GM18502 (cell line): ENCODE data around the gene LDAH.
A peak's percentile ranks its signal among the peaks of the same experiment; 100 is the strongest.
"Not testable (repeated sequence)": the region's sequence is repeated elsewhere in the genome, so short reads cannot be mapped to it uniquely, and the experiment has no call there.

ENCODE experiments used
- ATAC-seq: cut with Tn5 transposase; IDR thresholded peaks from one replicate; pipeline ENCODE4 v1.9.1; 2021; ENCODE audit warnings: mild to moderate bottlenecking; ENCODE audit not compliant: unreplicated experiment, poor library complexity

The LDAH gene

DNA sequence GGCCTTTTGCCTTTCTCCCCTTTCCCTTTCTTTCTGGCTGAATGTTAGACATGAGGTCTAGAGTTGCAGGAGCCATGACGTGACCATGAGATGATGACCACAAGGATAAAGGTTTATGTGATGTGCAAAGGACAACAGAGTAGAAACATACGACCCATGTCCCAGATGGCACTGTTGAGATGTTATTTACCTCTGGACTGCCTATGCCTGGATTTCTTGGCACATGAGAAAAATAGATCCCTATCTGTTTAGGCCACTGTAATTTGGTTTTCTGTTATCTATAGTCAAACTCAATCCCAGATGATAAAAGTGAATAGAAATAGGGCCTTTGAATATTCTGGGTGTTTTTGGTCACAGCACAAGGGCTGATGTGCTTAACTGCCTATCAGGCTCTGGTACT is 97.1 kb downstream of the LDAH start:
- ATAC-seq: no peak

- ATAC-seq: no peak
These were observed 98.3 kb downstream of the LDAH start for GRCh38 chr2:20724500-20725053.

DNA sequence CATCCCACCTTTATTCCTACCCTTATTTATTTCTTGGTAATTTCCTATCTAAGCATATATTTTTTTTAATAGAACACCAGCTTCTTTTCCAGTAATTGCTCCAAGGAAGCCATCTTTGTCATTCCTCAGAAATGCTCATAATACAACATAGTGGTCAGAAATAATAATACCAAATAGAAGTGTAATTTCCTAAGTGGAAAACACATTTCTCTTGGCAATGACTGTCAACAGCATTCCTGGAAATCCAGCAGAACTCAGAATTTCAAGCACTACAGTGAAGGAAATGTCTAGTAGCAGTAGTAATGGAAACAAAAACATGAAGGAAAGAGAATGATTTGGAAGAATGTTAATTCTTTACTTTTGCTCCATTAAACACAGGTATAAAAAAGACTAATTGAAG is 99.4 kb downstream of the LDAH start:
- no peak for ATAC-seq

DNA sequence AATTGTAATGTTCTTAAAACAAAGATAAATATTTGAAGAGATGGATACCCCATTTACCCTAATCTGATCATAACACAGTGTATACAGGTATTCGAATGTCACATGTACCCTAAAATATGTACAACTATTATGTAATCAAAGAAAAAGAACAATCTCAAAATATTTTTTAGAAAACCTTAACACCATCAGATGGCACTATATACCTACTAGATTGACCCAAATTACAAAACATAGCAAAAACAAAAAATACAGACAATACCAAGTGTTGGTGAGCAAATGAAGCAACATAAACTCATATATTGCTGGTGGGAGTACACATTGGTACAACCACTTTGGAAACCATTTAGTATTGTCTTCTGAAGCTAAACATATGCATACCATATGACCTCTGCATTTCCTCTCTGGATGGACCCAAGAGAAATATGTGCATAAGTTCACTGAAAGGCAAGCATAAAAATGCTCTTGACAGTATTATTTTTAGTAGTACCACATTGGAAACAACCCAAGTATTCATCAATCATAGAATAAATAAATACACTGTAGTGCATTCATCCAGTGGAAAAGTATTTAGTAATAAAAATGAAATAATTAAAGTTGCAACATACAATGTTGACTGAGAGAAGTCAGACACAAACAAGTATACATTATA is 100.2 kb downstream of the LDAH start:
- no peak for ATAC-seq

GRCh38 chr2:20717641-20718040 is 105.3 kb downstream of the LDAH start:
- no peak for ATAC-seq

- not testable (repeated sequence) for ATAC-seq
These were observed 106.7 kb downstream of the LDAH start for GRCh38 chr2:20716164-20716563.

DNA sequence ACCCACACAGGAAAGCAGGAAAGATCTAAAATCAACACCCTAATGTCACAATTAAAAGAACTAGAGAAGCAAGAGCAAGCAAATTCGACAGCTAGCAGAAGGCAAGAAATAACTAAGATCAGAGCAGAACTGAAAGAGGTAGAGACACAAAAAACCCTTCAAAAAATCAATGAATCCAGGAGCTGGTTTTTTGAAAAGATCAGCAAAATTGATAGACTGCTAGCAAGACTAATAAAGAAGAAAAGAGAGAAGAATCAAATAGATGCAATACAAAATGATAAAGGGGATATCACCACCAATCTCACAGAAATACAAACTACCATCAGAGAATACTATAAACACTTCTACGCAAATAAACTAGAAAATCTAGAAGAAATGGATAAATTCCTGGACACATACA is 108.5 kb downstream of the LDAH start:
- ATAC-seq: not testable (repeated sequence)

- not testable (repeated sequence) for ATAC-seq
These were observed 109.3 kb downstream of the LDAH start for GRCh38 chr2:20713585-20713984.

DNA sequence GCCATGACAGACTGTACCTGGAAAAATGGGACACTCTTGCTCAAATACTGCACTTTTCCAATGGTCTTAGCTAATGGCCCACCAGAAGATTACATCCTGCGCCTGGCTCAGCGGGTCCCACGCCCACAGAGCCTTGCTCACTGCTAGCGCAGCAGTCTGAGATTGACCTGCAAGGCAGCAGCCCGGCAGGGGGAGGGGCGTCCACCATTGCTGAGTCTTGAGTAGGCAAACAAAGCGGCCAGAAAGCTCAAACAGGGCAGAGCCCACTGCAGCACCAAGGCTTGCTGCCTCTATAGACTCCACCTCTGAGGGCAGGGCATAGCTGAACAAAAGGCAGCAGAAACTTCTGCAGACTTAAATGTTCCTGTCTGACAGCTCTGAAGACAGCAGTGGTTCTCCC is 111.3 kb downstream of the LDAH start:
- not testable (repeated sequence) for ATAC-seq

- no peak for ATAC-seq
These were observed 115.3 kb downstream of the LDAH start for GRCh38 chr2:20707601-20708000.

- ATAC-seq: no peak
These were observed 116.1 kb downstream of the LDAH start for GRCh38 chr2:20706786-20707185.

- ATAC-seq: no peak
These were observed 116.7 kb downstream of the LDAH start for GRCh38 chr2:20706217-20706616.

DNA sequence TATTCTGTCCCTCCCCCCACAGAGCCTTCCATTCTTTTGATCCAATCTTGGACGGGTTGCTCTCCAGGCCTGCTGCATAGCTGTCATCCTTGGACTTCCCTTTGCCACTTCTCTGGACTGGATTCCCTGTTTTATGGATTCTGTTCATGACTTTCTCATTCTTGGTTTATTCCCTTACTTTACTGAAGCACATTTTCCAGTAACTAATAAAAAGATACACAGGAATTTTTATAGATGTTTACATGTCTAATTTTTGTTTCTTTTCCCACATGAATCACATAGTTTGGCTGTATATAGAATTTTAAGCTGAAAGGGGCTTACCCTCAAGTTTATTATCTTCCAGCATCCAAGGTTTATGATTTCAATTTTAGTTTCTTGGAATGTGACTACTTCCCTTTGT is 118.0 kb downstream of the LDAH start:
- no peak for ATAC-seq

DNA sequence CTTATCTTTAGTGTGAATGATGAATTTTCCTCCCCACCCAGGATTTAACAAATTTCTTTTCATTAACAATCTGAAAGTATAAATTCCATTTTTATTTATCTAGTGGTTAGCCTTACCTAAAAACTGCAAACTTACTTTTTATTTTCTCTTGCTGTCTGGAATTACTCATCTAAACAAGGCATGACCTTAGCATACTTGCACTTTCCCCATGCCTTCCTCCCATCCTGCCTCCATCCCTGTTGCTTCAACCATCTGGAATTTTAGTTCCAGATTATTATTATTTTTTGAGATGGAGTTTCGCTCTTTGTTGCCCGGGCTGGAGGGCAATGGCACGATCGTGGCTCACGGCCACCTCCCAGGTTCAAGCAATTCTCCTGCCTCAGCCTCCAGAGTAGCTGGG is 120.3 kb downstream of the LDAH start:
- no peak for ATAC-seq

DNA sequence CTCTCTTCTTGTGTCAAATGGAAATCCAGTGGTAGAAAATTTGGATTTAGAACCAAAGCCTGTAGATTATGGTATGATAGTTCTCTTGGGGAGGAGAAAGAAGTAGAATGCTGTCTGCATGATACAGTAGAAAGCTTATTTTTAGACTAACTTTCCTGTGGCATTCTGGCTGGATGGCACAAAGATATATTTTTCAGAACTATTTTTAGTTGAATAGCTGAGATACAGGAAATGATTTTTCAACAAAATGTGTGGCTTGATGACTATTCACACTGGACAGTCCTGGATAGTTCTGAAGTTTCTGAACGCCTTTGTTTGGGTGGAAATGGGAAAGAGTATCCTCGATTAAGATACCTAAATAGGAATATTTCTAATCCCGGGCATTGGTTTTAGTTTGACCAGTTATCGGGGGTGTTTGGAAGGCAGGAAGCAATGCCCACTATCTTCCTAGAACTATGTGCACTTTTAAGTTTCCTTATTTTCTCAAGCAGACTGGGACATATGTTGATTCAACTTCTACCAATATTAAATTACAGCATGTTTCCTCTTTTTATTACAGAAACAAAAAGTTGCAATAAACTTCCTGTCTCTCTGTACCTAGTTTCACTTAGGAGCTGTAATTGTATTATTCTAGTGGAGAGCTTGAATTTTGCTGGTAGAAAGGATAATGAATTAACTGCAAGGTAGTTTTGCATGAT is 123.8 kb downstream of the LDAH start:
- peak; percentile 49 for ATAC-seq

DNA sequence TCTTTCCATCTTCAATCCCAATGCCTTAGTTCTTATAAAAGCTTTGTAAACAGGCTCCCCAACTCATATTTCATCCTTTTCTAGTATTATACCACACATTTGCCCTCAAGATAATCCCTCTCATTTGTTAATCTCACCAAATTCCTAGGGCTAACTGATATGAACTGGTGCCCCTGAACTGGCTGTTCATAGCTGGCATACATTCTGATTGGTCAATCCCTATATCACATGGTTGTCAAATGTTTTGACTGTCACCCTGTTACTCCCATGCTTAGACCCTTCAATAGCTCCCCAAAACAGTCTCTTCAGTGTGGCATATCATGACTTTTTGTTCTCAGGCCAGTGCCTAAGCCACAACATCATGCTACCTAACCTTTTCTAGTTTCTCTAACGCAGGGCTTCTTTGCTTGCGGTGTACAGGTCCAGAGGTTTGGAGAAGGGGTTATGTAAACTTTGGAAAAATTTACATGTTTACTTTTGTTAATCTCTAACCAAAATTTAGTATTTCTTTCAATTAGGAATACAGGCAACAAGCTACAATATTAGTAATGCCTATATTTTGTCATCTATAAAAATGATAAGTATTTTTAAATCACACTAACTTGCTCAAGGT is 125.5 kb downstream of the LDAH start:
- no peak for ATAC-seq

DNA sequence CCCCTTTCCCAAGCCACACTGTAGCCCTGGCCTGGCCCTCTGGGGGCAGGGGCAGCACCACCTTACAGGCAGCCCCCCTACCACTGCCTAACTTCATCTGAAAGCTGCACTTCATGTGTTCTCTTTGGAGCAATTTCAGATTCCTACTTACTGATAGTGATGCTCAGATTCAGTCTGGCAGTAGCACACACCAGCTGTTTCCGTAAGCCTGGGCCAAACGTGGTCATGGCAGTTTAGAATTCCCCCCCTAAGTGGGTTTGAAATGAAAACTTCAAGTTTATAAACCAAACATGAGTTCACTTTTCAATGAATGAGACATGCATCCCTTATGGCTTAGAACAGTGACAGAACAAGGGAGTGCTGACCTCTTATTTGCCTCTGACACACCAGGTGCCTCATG is 126.5 kb downstream of the LDAH start:
- no peak for ATAC-seq

DNA sequence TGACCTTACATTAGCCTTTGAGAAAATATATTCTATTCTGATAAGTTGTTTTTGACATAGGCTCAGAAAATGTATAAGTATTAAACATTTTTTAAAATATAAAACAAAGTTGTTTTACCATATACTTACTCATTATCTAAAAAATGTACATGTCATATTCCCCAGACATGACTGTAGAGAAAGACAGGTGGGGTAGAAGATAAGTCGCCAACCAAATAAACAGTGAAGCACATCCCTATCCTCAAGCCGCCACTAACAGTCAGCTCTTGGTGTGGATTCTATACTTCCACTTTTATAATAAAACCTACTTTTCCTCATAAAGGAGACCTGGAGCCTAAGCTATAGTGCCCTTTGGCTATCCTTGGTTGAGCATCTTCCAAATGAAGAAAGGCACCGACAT is 129.6 kb downstream of the LDAH start:
- ATAC-seq: no peak

DNA sequence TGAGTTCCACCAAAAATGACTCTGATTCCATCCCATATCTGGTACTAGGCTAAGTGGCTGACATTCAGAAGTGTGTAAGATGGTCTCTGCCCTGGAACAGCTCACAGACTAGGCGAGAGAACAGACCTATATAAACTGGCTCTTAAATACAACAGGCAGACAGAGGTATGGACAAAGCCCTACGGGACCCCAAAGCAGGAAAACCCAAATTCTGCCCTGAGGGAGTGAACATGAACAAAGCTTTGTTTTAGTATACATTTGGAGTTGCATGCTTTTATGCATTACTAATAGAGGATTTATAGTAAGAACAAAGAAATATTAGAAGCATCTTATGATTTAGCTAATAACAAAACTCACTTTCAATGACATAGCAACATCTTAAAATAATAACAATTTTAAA is 130.8 kb downstream of the LDAH start:
- no peak for ATAC-seq

- no peak for ATAC-seq
These were observed 131.7 kb downstream of the LDAH start for GRCh38 chr2:20691076-20691734.
